Progenitor cell of endocrine pancreas (in vitro differentiated cells): ENCODE measurements around the gene CMTM5. TPM values are rescaled to one million over a fixed set of nuclear protein-coding genes. Genes with fewer than 3 reads are reported as not detected.
"Not testable (repeated sequence)": the region's sequence is repeated elsewhere in the genome, so short reads cannot be mapped to it uniquely, and the experiment has no call there.

ENCODE experiments used
- DNase-seq: peaks from one replicate; pipeline ENCODE4 v3.0.0; 2021; ENCODE audit warnings: low spot score; ENCODE audit not compliant: unreplicated experiment
- H3K27ac Mint-ChIP-seq: 2 replicates; pipeline ENCODE4 v1.8.0; 2021; ENCODE audit warnings: mild to moderate bottlenecking, moderate library complexity, mixed read lengths
- H3K27me3 Mint-ChIP-seq: 2 replicates; pipeline ENCODE4 v1.8.0; 2021; ENCODE audit warnings: mixed read lengths
- H3K36me3 Mint-ChIP-seq: 2 replicates; pipeline ENCODE4 v1.8.0; 2022; ENCODE audit warnings: mixed read lengths; ENCODE audit not compliant: insufficient read depth
- H3K4me1 Mint-ChIP-seq: 2 replicates; pipeline ENCODE4 v1.8.0; 2021; ENCODE audit warnings: low read depth, mixed read lengths
- H3K4me3 Mint-ChIP-seq: 2 replicates; pipeline ENCODE4 v1.8.0; 2021; ENCODE audit warnings: low read depth, mild to moderate bottlenecking, moderate library complexity, mixed read lengths
- H3K9me3 Mint-ChIP-seq: 2 replicates; pipeline ENCODE4 v1.8.0; 2021; ENCODE audit warnings: low read depth, mixed read lengths
- CTCF ChIP-seq: fragments of 200-600 bp; sonication (generic); IDR thresholded peaks from one replicate; pipeline ENCODE4 v1.5.0; 2021; ENCODE audit warnings: antibody characterized with exemption, mild to moderate bottlenecking; ENCODE audit not compliant: unreplicated experiment
- total RNA-seq: library from RNA; stranded (reverse); gene quantifications from 2 replicates; pipeline ENCODE4 v1.2.1, GENCODE V29; 2021

Gene CMTM5
- total RNA-seq, 1 donor from 2014 or later, result not detected

DNA sequence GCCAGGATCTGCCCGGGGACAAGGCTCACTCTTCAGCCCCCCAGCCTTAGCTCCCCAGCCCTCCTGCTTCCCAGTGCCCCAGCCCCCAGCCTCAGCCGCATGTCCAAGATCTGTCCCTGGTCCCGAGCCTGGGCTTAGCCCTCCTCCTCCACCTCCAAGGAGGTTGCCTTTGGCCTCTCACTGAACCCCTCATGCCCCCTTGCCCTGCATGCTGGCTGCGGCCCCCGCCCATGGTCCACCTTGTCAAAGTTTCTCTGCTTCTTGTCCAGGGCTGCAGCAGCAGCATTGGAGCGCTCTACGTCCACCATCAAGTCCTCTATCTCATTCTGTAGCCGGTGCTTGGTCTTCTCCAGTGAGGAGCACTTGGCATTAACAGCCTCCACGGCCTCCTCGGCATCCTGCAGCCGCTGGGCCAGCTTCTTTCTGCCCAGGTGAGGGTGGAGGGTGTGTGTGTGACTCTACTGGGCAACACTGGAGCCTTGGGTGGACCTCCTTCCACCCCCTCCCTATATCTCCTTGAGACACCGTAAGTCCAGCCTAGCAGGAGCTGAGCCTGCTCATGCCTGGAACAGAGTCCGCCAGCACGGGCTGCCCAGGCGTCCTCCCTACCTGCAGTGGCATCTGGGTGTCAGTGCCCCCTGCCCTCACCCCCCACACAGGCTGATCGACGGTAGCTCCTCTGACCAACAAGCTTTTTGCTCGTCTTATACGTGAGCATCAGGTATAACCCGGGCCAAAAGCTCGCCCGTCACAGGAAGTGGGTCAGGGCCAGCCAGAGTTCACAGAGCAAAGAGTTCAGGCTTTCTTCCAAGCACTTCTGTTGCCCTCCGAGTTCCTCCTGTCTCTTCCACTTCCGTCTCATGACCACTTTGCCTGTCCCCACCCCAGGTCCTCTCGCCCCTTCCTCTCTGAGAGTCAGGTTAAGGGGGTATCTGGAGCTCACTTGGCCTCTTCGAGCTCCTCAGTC, 11.4 kb downstream of the CMTM5 start:
- peaks cover 1% of the 10 kb centered on the region for H3K4me1 Mint-ChIP-seq
- H3K4me3 Mint-ChIP-seq, result no peak overlapping the region
- DNase-seq, result no peak
- H3K9me3 Mint-ChIP-seq, result no peaks in the 10 kb centered on the region
- no peak for TF ChIP-seq CTCF
- H3K36me3 Mint-ChIP-seq, result no peaks in the 10 kb centered on the region
- H3K27ac Mint-ChIP-seq, result no peak overlapping the region
- H3K27me3 Mint-ChIP-seq, result peaks cover 43% of the 10 kb centered on the region

- DNase-seq, result no peak
- H3K27me3 Mint-ChIP-seq, result peaks cover 46% of the 10 kb centered on the region
- no peaks in the 10 kb centered on the region for H3K36me3 Mint-ChIP-seq
- peaks cover 1% of the 10 kb centered on the region for H3K4me1 Mint-ChIP-seq
- H3K4me3 Mint-ChIP-seq, result no peak overlapping the region
- no peak overlapping the region for H3K27ac Mint-ChIP-seq
- TF ChIP-seq CTCF, result no peak
- no peaks in the 10 kb centered on the region for H3K9me3 Mint-ChIP-seq
These were observed 12.2 kb downstream of the CMTM5 start for GRCh38 chr14:23388996-23389395.

GRCh38 chr14:23389396-23389795, 12.6 kb downstream of the CMTM5 start:
- Mint-ChIP-seq H3K27me3 (peaks cover 44% of the 10 kb centered on the region), H3K36me3 (no peaks in the 10 kb centered on the region), H3K27ac (no peak overlapping the region), H3K4me1 (peaks cover 1% of the 10 kb centered on the region), H3K9me3 (no peaks in the 10 kb centered on the region), H3K4me3 (no peak overlapping the region)
- TF ChIP-seq CTCF, result no peak
- no peak for DNase-seq

DNA sequence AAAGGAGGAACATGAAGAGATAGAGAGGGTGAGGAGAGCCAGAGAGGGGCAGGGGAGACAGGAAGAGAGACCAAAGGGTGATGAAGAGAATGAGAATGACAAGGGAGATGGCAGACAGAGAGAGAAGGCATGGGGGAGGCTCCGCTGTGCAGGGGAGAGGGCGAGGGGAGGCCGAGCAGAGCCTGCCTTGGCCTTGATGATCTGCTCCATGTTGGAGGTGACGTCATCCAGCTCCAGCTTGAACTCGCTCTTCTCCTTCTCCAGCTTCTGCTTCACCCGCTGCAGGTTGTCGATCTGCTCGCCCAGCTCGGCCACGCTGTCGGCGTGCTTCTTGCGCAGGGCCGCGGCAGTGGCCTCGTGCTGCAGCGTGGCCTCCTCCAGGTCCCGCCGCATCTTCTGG, 13.0 kb downstream of the CMTM5 start:
- not testable (repeated sequence) for H3K4me1 Mint-ChIP-seq, H3K27ac Mint-ChIP-seq, H3K4me3 Mint-ChIP-seq, DNase-seq, H3K36me3 Mint-ChIP-seq, H3K9me3 Mint-ChIP-seq
- peaks cover 40% of the 10 kb centered on the region for H3K27me3 Mint-ChIP-seq

GRCh38 chr14:23392613-23393012, 15.8 kb downstream of the CMTM5 start:
- Mint-ChIP-seq H3K4me1 (no peaks in the 10 kb centered on the region), H3K27me3 (peaks cover 28% of the 10 kb centered on the region), H3K27ac (no peak overlapping the region), H3K36me3 (no peaks in the 10 kb centered on the region), H3K4me3 (no peak overlapping the region), H3K9me3 (no peaks in the 10 kb centered on the region)
- DNase-seq, result no peak
- no peak for TF ChIP-seq CTCF

DNA sequence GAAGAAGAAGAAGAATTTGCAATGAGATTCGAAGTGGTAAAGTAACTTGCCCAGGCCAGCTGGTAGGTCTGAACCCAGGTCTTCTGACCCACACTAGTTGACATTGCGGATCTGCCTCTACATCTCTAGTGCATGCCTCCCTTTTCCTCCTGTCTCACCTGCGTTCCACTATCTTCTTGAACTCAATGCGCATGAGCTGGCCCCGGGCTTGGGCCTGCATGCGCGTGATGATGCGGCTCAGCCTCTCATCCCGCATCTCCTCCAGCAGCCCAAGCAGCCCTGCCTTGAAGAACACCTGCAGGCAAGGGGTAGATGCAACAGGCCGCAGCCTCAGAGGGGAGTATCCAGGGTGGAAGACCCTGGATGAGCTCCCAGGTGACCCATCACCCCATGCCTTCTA, 19.3 kb downstream of the CMTM5 start:
- no peaks in the 10 kb centered on the region for H3K4me1 Mint-ChIP-seq

More for the DNA sequence above, 19.3 kb downstream of the CMTM5 start:
- no peaks in the 10 kb centered on the region for H3K9me3 Mint-ChIP-seq
- TF ChIP-seq CTCF, result no peak
- no peak for DNase-seq
- H3K36me3 Mint-ChIP-seq, result no peaks in the 10 kb centered on the region
- H3K4me3 Mint-ChIP-seq, result no peak overlapping the region
- no peak overlapping the region for H3K27ac Mint-ChIP-seq
- peaks cover 18% of the 10 kb centered on the region for H3K27me3 Mint-ChIP-seq
